Transverse colon (tissue), 4 donors: Measurements from ENCODE around the gene NBEAL2. TPM values are rescaled to one million over a fixed set of nuclear protein-coding genes. Genes with fewer than 3 reads are reported as not detected.
A peak's percentile ranks its signal among the peaks of the same experiment; 100 is the strongest.

Experiments
- DNase-seq: peaks from one replicate; pipeline ENCODE4 v3.0.0-alpha.2; 2019
- H3K27ac ChIP-seq, 4 donors: fragments of 200-600 bp; sonication (generic); 2 replicates each; pipeline ENCODE4 v1.5.1; 2016 to 2018; ENCODE audit warnings: inconsistent platforms in 4 of 4
- H3K27me3 ChIP-seq: fragments of 200-600 bp; sonication (generic); 2 replicates; pipeline ENCODE4 v1.5.1; 2017; ENCODE audit warnings: inconsistent platforms
- H3K36me3 ChIP-seq, 4 donors: fragments of 200-600 bp; sonication (generic); 2 replicates each; pipeline ENCODE4 v1.5.1; 2017 to 2019; ENCODE audit warnings: inconsistent platforms in 4 of 4
- H3K4me1 ChIP-seq, 4 donors: fragments of 200-600 bp; sonication (generic); 2 replicates each; pipeline ENCODE4 v1.5.1; 2017 to 2020; ENCODE audit warnings: inconsistent platforms in 4 of 4
- H3K4me3 ChIP-seq, 4 donors: fragments of 200-600 bp; sonication (generic); 1 replicate in 1 of 4; 2 replicates in 3 of 4; pipeline versions ENCODE4 v1.5.1 to v1.6.1; 2017 to 2019; ENCODE audit warnings: inconsistent platforms in 4 of 4
- H3K9me3 ChIP-seq, 2 donors: fragments of 200-600 bp; sonication (generic); 2 replicates each; pipeline ENCODE4 v1.5.1; 2017 to 2019; ENCODE audit warnings: inconsistent platforms in 2 of 2
- CTCF ChIP-seq, 5 experiments: fragments of 200-600 bp in 3 of 5; fragments of 450-650 bp in 2 of 5; sonication (generic) in 3 of 5; IDR thresholded peaks; 1 replicate in 2 of 5; 2 replicates in 3 of 5; pipeline ENCODE4 v1.5.1; 2016 to 2017; ENCODE audit warnings: antibody characterized with exemption in 5 of 5, inconsistent platforms in 3 of 5, mild to moderate bottlenecking in 2 of 5, moderate library complexity in 1 of 5
- EP300 ChIP-seq: sonication (generic); formaldehyde crosslinking; IDR thresholded peaks from one replicate; pipeline ENCODE4 v1.6.1; 2017; ENCODE audit warnings: antibody characterized with exemption, low read depth
- POLR2A ChIP-seq: fragments of 450-650 bp; IDR thresholded peaks from one replicate; pipeline ENCODE4 v1.6.1; 2016; ENCODE audit warnings: antibody characterized with exemption, mild to moderate bottlenecking, moderate library complexity
- POLR2AphosphoS5 ChIP-seq, 3 donors: sonication (generic); formaldehyde crosslinking; IDR thresholded peaks; one replicate each; pipeline ENCODE4 v1.6.1; 2016; ENCODE audit warnings: antibody characterized with exemption in 3 of 3
- WGBS, 2 donors: methylation state at CpG; one replicate each; pipeline ENCODE4 v1.1.5; 2018; ENCODE audit warnings: low coverage in 1 of 2; 5-methylcytosine and 5-hydroxymethylcytosine counted together
- in situ Hi-C, 4 donors: fragments of 200-750 bp; cut with MboI; loops; one replicate each; pipeline versions ENCODE4 v1.15.0 to v1.15.1; 2017; ENCODE audit warnings: low sequenced_read_pairs in 3 of 4, low pct_ligation_motif_present in 1 of 4, low pct_unique_long_range_greater_than_20kb in 1 of 4
- intact Hi-C: fragments of 100-400 bp; cut with DNase I; formaldehyde crosslinking; loops from one replicate; pipeline ENCODE4 v1.15.1; 2023; ENCODE audit warnings: low total_unique reads
- total RNA-seq, 4 donors: library from RNA; depleted of rRNA; stranded (reverse); fragments of >200 nt; gene quantifications; one replicate each; pipeline ENCODE4 v1.1.0, GENCODE V29; 2016

The NBEAL2 gene
- total RNA-seq, 4 donors from 2014 or later = 81.1 to 163 (median 122) TPM

DNA sequence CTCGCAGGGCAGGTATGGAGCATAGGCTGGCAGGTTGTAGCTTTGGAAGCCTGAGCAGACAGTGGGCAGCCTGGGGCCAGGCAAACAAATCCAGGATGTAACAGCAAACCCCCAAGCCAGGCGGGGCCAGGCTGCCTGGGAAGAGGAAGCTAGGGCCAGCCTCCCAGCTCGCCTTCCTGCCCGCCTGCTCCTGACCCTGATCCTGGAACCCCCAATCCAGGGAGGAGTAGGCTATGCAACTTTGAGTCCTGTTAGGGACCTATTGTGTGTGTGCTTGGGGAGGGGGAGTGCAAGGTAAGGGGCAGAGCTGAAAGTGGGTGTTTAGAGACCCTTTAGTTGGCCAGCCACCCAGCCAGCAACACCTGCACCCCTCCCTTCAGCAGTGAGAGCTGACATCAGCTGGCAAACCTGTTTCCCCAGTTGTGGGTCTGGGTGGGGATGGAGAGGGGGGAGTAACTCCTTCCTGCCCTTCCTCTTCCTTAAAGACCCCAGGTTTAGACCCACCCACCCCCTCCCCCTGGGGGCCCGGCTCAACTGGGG lies 2.5 kb downstream of the NBEAL2 start:
- Histone ChIP-seq H3K4me3 (peak overlapping the region in 1 of 4 donors; percentile 2), H3K27ac (peak overlapping the region; percentile 84 to 94 (median 92)), H3K36me3 (no peaks in the 10 kb centered on the region), H3K9me3 (no peaks in the 10 kb centered on the region), H3K4me1 (peaks cover 21 to 69% (median 60%) of the 10 kb centered on the region in 4 donors), H3K27me3 (no peaks in the 10 kb centered on the region)
- TF ChIP-seq POLR2A = peak; percentile 38
- no peak for TF ChIP-seq CTCF (IDR thresholded peaks at IDR 0.05)
- TF ChIP-seq POLR2AphosphoS5 (IDR thresholded peaks at IDR 0.05) = peak in 1 of 3 donors; percentile 15
- TF ChIP-seq EP300 = no peak
- peak; percentile 70 for DNase-seq
- in situ Hi-C loops (loop anchor here in 1 of 4 donors (10.0 kb wide), 1 partner anchor 47 kb away; no protein-coding TSS in a partner anchor), intact Hi-C loops (no loop called here)
- WGBS, 2 donors = 30% methylated on average over 5 of the region's 5 CpGs; no CpG with 5 or more reads in 1 of the 2 donors

DNA sequence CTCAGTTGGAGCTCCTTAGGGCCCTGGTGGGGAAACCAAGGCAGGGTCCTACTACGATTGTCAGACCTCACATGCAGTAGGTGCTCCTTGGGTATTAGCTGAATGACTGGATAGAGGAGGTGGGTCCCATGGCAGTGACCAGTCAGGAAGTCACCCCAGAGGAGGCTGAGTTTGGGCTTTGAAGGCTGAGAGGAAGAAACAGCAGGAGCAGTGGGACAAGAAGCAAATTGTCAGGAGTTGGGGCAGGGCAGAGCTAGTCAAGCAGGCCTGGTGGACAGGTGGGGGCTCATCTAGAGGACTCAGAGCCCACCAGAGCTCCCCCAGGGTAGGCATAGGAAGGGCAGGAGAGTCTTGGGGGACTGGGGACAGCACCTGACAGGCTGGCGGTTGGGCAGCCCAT lies 3.1 kb downstream of the NBEAL2 start:
- Histone ChIP-seq H3K4me1 (peaks cover 22 to 69% (median 60%) of the 10 kb centered on the region in 4 donors), H3K36me3 (no peaks in the 10 kb centered on the region), H3K4me3 (no peak overlapping the region), H3K27me3 (no peaks in the 10 kb centered on the region), H3K27ac (peak overlapping the region; percentile 84 to 94 (median 92)), H3K9me3 (no peaks in the 10 kb centered on the region)
- intact Hi-C loops (no loop called here), in situ Hi-C loops (loop anchor here in 1 of 4 donors (10.0 kb wide), 1 partner anchor 48 kb away; no protein-coding TSS in a partner anchor)
- TF ChIP-seq POLR2A = no peak
- TF ChIP-seq CTCF (IDR thresholded peaks at IDR 0.05) = no peak
- TF ChIP-seq EP300 = no peak
- TF ChIP-seq POLR2AphosphoS5 (IDR thresholded peaks at IDR 0.05) = no peak
- no peak for DNase-seq
- WGBS, 2 donors = 57% methylated on average over 2 of the region's 2 CpGs; no CpG with 5 or more reads in 1 of the 2 donors

DNA sequence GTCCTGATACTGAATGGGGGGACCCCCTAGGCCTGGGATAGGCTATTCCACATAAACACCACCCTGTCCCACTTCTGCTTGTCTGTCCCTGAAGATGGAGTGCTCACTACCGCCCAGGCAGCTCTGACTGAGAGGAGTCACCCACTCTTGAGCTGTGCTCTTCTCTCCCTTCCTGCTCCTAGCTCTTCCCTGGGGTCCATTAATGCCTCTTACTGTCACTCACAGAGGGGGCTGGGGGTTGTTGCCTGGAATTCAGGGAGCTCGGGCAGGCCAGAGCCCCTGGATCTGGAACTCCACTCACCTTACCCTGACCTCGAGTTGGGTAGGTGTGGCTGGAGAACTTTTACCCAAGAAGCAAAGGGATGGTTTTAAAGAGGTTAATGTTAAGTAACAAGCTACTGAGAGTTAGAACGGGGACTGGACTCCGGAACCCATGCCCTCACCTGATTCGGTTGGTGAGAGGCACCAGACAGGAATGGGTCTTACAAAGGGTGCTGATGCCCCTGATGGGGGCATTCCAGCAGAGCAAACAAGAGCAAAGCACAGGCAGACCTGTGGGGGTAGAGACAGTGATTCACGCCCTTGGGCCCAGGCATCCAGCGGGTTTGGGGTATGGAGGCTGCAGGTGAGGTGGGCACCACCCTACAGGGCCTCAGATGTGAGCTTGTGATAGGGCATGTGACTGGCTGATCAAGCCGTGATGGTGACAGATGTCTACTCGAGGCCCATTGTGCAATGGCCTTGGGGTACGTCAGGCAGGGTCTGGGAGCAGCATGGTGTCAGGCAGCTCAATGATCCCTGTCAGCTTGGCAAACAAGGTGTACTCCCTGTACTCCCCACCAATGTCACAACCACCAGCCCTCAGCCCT lies 5.4 kb downstream of the NBEAL2 start:
- no peaks in the 10 kb centered on the region for H3K36me3 ChIP-seq
- peaks cover 22 to 59% (median 49%) of the 10 kb centered on the region in 4 donors for H3K4me1 ChIP-seq
- no peak overlapping the region for H3K27ac ChIP-seq
- 89 to 90% methylated on average over 3 to 11 of the region's 11 CpGs for WGBS, 2 donors
- H3K4me3 ChIP-seq = no peak overlapping the region
- intact Hi-C loops = no loop called here
- DNase-seq = no peak
- no peaks in the 10 kb centered on the region for H3K9me3 ChIP-seq
- TF ChIP-seq POLR2AphosphoS5 (IDR thresholded peaks at IDR 0.05) (no peak), EP300 (no peak), CTCF (IDR thresholded peaks at IDR 0.05) (no peak), POLR2A (no peak)
- in situ Hi-C loops = loop anchor here in 1 of 4 donors (10.0 kb wide), 1 partner anchor 50 kb away; no protein-coding TSS in a partner anchor
- no peaks in the 10 kb centered on the region for H3K27me3 ChIP-seq

DNA sequence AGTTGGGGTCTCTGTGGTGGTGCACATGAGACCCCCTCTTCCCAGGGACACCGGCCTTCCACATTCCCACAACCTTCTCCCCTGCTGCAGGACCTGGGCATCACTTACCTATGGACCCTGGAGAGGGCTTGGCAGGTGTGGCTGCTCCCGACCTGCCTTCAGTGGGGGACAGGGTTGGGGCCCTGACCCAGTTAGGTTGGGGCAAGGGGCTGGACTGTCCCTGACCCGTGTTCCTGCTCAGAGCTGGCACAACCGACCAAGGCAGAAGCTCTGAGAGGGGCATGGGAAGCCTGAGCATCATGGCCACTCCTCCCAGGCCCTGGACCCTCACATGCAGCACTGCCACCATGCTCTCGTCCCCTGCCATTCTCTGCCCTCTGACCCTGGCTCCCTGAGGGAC lies 6.1 kb downstream of the NBEAL2 start:
- Histone ChIP-seq H3K9me3 (no peaks in the 10 kb centered on the region), H3K4me1 (peaks cover 22 to 52% (median 47%) of the 10 kb centered on the region in 4 donors), H3K4me3 (no peak overlapping the region), H3K27ac (peak overlapping the region in 3 of 4 donors; percentile 1 to 65 (median 60)), H3K27me3 (no peaks in the 10 kb centered on the region), H3K36me3 (no peaks in the 10 kb centered on the region)
- no peak for DNase-seq
- in situ Hi-C loops (loop anchor here in 1 of 4 donors (10.0 kb wide), 1 partner anchor 51 kb away; no protein-coding TSS in a partner anchor), intact Hi-C loops (no loop called here)
- TF ChIP-seq EP300 (no peak), POLR2A (no peak), CTCF (IDR thresholded peaks at IDR 0.05) (no peak), POLR2AphosphoS5 (IDR thresholded peaks at IDR 0.05) (no peak)
- 91% methylated on average over 5 of the region's 5 CpGs; no CpG with 5 or more reads in 1 of the 2 donors for WGBS, 2 donors
